AG04450 (cell line): ENCODE results near the gene ADO. TPM values are rescaled to one million over a fixed set of nuclear protein-coding genes. Genes with fewer than 3 reads are reported as not detected.

Source experiments
- CTCF ChIA-PET: fragments of 300-600, 350-600 bp; formaldehyde crosslinking; extraction: SDS; loops from one replicate; lab custom pipeline; 2022; ENCODE audit warnings: antibody characterized with exemption, inconsistent platforms; lab: Charles Lee
- POLR2A ChIA-PET: fragments of 350-600 bp; formaldehyde crosslinking; extraction: SDS; loops from one replicate; lab custom pipeline; 2021; ENCODE audit warnings: antibody characterized with exemption, inconsistent platforms; lab: Yijun Ruan, JAX
- DNase-seq: peaks from one replicate; pipeline ENCODE4 v3.0.0-alpha.2; 2011; ENCODE audit warnings: low read depth, low spot score
- H3K27ac ChIP-seq: one replicate; pipeline ENCODE4 v1.5.1; 2012; ENCODE audit warnings: low read depth, low read length, control low read depth
- H3K27me3 ChIP-seq: one replicate; pipeline ENCODE4 v1.6.0; 2012; ENCODE audit warnings: low read length; ENCODE audit not compliant: control insufficient read depth, insufficient read depth
- H3K4me3 ChIP-seq: 2 replicates; pipeline ENCODE4 v1.5.1; 2011; ENCODE audit warnings: mild to moderate bottlenecking, low read depth, low read length, control low read depth
- H3K9me3 ChIP-seq: 2 replicates; pipeline ENCODE4 v1.5.1; 2012; ENCODE audit warnings: low read length; ENCODE audit not compliant: control insufficient read depth, insufficient read depth
- polyA plus RNA-seq: library from polyadenylated mRNA; depleted of rRNA; stranded (reverse); fragments of >200 nt; gene quantifications from 2 replicates; pipeline ENCODE4 v1.2.3, GENCODE V29; 2011
- TF ChIP-seq, protein P1 (sequence below): IDR thresholded peaks from 2 replicates; pipeline ENCODE4 v1.5.1; 2011; ENCODE audit warnings: low read depth, low read length, control low read depth, inconsistent platforms

Gene ADO
- polyA plus RNA-seq, 1 experiment, result 17.8 TPM

DNA sequence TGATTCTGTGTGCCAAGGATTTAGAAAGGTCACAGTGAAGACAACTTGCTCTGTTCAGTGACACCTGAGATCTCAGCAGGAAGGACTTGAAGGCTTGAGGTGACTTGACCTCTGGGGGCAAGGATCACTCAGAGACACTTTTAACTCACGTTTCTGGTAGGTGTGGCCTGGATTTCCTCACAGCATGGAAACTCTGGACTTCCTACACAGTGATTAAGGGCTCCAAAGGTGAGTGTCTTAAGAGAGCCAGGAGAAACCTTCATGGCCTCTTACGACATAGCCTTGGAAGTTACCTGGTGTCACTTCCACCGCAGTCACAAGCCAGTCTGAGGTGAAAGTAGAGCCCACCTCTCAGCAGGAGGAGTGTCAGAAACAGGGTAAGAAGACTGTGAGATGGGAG lies 38.1 kb upstream of the ADO start:
- no peaks in the 10 kb centered on the region for H3K9me3 ChIP-seq
- no peak overlapping the region for H3K4me3 ChIP-seq
- H3K27me3 ChIP-seq, result no peaks in the 10 kb centered on the region
- DNase-seq, result no peak
- H3K27ac ChIP-seq, result no peak overlapping the region
- TF ChIP-seq, protein P1, sequence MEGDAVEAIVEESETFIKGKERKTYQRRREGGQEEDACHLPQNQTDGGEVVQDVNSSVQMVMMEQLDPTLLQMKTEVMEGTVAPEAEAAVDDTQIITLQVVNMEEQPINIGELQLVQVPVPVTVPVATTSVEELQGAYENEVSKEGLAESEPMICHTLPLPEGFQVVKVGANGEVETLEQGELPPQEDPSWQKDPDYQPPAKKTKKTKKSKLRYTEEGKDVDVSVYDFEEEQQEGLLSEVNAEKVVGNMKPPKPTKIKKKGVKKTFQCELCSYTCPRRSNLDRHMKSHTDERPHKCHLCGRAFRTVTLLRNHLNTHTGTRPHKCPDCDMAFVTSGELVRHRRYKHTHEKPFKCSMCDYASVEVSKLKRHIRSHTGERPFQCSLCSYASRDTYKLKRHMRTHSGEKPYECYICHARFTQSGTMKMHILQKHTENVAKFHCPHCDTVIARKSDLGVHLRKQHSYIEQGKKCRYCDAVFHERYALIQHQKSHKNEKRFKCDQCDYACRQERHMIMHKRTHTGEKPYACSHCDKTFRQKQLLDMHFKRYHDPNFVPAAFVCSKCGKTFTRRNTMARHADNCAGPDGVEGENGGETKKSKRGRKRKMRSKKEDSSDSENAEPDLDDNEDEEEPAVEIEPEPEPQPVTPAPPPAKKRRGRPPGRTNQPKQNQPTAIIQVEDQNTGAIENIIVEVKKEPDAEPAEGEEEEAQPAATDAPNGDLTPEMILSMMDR, result no peak
- CTCF ChIA-PET, result no interaction called here
- POLR2A ChIA-PET, result no interaction called here

DNA sequence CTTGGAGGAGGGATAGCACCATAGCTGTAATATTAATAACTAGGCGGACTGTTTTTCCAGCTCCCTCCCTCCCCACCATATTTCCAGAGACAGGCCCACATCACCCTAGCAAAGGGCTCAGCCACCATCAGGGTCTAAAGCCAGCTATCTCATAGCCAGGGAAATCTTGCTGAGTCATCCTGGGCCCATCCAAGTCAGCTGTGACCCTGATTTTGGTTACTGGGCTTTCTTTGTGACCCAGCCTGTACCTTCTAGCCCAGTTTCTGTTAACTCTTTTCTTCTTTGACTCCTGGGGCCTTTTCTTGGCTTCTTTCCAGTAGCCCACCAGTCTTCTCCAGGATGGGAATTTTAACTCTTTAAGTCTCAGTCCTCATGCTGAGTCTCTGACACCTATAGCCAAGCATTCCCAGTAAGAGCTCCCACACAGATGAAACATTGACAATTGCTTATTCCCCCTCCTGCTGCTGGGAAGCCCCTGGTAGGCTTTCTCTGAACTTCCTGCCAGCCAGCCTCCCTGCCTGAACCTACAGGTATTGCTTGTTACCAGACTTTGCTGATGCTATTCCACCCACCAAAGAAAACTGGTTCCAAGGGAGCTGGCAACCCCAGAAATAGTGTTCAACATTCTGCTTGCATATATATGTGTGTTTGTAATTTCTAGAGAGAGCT lies 34.8 kb upstream of the ADO start:
- Histone ChIP-seq H3K4me3 (no peak overlapping the region), H3K9me3 (no peaks in the 10 kb centered on the region), H3K27me3 (peaks cover 3% of the 10 kb centered on the region), H3K27ac (no peak overlapping the region)
- ChIA-PET POLR2A (no interaction called here), CTCF (interaction anchor here (0.7 to 1.0 kb wide), 2 partner anchors 48 to 388 kb away, joined by 3 to 4 read pairs; no protein-coding TSS in a partner anchor)
- TF ChIP-seq, protein P1, result no peak
- no peak for DNase-seq

DNA sequence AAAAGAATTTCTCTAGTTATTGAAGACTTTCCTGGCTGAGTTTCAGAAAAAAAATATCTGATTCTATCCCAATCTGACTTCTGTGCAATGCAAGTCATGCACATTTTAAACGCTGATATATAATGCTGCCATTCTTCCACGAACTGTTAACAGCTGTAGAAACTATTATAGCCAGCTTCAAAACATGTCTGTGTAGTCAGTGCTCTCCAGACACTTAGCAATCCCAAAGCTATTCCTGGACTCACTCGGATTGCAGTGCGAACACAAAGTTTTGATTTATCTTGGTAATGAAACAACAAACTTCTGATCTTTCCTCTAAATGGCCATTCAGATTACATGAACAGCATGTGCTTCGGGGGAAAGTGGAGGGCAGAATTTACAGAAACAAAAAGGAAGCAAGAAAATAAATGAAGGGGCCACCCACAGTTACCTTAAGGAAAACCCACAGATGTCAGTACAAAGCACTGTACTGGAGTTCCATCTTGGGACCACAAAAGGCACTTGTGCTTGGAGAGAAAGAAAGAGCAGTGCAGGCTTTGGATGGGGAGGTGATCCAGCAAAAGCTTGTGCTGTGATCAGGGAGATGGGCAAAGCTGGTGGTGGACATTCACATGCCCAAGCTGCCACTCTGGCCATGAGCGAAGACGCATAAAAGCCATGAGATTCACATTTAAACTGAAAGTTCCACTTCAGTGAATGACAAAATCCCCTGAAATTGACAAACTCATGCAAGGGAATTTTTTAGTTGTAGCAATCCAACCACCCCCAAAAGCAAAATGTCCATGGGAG lies 32.1 kb upstream of the ADO start:
- Histone ChIP-seq H3K9me3 (no peaks in the 10 kb centered on the region), H3K27me3 (peaks cover 3% of the 10 kb centered on the region), H3K27ac (no peak overlapping the region), H3K4me3 (no peak overlapping the region)
- ChIA-PET POLR2A (no interaction called here), CTCF (interaction anchor here (2.4 kb wide), 1 partner anchor 45 kb away, joined by 8 read pairs; no protein-coding TSS in a partner anchor)
- TF ChIP-seq, protein P1, result no peak
- DNase-seq, result no peak

DNA sequence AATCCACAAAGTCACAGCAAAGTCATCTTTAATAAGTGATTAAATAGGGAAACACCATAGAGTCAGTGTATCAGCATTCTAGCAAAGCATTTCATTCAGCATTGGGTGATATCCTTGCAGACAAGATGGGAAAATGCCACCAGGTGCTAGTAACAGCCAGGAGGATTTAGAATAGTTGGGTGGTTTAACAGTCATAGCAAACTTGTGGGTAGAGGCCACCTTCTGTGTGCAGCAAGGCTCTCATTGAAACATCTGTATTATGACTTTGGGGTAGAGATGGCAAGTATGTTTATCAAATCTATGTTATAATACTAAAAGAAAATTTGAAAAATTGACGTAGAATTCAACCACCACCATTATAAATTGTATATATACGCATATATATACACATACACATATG lies 26.4 kb upstream of the ADO start:
- Histone ChIP-seq H3K27ac (no peak overlapping the region), H3K4me3 (no peak overlapping the region), H3K9me3 (no peaks in the 10 kb centered on the region), H3K27me3 (peaks cover 4% of the 10 kb centered on the region)
- ChIA-PET POLR2A (no interaction called here), CTCF (no interaction called here)
- TF ChIP-seq, protein P1, result no peak
- DNase-seq, result no peak
